Cardiac muscle cell (in vitro differentiated cells and primary cell): Measurements from ENCODE around the gene PCBD2. TPM values are rescaled to one million over a fixed set of nuclear protein-coding genes. Genes with fewer than 3 reads are reported as not detected.
"Not testable (repeated sequence)": the region's sequence is repeated elsewhere in the genome, so short reads cannot be mapped to it uniquely, and the experiment has no call there.

Source experiments
- DNase-seq, 2 donors: peaks; one replicate each; pipeline versions ENCODE4 v3.0.0 to v3.0.0-alpha.2; 2010 to 2017; ENCODE audit warnings: low read depth in 1 of 2, low spot score in 1 of 2
- H3K27ac ChIP-seq: fragments of 200-600 bp; sonication (generic); 2 replicates; pipeline ENCODE4 v1.5.1; 2016
- H3K27me3 ChIP-seq: fragments of 200-600 bp; sonication (generic); 2 replicates; pipeline ENCODE4 v1.6.0; 2016; ENCODE audit warnings: control low read depth
- H3K36me3 ChIP-seq: fragments of 200-600 bp; sonication (generic); 2 replicates; pipeline ENCODE4 v1.5.1; 2016; ENCODE audit warnings: control low read depth
- H3K4me1 ChIP-seq: fragments of 200-600 bp; sonication (generic); 2 replicates; pipeline ENCODE4 v1.8.1; 2017; ENCODE audit warnings: low read depth, mild to moderate bottlenecking, mixed run types
- H3K4me3 ChIP-seq: fragments of 200-600 bp; sonication (generic); 2 replicates; pipeline ENCODE4 v1.5.1; 2016; ENCODE audit warnings: mild to moderate bottlenecking
- H3K9me3 ChIP-seq: fragments of 200-600 bp; sonication (generic); 2 replicates; pipeline ENCODE4 v1.5.1; 2017; ENCODE audit warnings: low read depth, mild to moderate bottlenecking, control low read depth
- polyA plus RNA-seq: library from polyadenylated mRNA; unstranded; fragments of >200 nt; fragmentation: Nextera tagmentation; extraction: Ambion mirVana; gene quantifications from 2 replicates; pipeline ENCODE4 v1.2.1, GENCODE V29; 2016
- total RNA-seq: library from RNA; depleted of rRNA; stranded (reverse); fragments of >200 nt; gene quantifications from 2 replicates; pipeline ENCODE4 v1.2.3, GENCODE V29; 2016
- TF ChIP-seq, protein P1 (sequence below): IDR thresholded peaks from 2 replicates; pipeline ENCODE4 v1.5.1; 2012; ENCODE audit warnings: low read depth, mild to moderate bottlenecking, low read length

PCBD2 gene
- total and polyA plus RNA-seq, 2 experiments from 2014 or later = 9.8 to 15.3 TPM

GRCh38 chr5:134992148-134992547, 87.2 kb downstream of the PCBD2 start:
- no peaks in the 10 kb centered on the region for H3K4me1 ChIP-seq

GRCh38 chr5:134993161-134993560, 88.2 kb downstream of the PCBD2 start:
- Histone ChIP-seq H3K4me3 (no peak overlapping the region), H3K27me3 (no peaks in the 10 kb centered on the region), H3K4me1 (no peaks in the 10 kb centered on the region), H3K9me3 (no peaks in the 10 kb centered on the region), H3K27ac (no peak overlapping the region), H3K36me3 (no peaks in the 10 kb centered on the region)
- TF ChIP-seq, protein P1, sequence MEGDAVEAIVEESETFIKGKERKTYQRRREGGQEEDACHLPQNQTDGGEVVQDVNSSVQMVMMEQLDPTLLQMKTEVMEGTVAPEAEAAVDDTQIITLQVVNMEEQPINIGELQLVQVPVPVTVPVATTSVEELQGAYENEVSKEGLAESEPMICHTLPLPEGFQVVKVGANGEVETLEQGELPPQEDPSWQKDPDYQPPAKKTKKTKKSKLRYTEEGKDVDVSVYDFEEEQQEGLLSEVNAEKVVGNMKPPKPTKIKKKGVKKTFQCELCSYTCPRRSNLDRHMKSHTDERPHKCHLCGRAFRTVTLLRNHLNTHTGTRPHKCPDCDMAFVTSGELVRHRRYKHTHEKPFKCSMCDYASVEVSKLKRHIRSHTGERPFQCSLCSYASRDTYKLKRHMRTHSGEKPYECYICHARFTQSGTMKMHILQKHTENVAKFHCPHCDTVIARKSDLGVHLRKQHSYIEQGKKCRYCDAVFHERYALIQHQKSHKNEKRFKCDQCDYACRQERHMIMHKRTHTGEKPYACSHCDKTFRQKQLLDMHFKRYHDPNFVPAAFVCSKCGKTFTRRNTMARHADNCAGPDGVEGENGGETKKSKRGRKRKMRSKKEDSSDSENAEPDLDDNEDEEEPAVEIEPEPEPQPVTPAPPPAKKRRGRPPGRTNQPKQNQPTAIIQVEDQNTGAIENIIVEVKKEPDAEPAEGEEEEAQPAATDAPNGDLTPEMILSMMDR = no peak
- no peak for DNase-seq

More at GRCh38 chr5:134992148-134992547, 87.2 kb downstream of the PCBD2 start:
- H3K4me3 ChIP-seq = no peak overlapping the region
- H3K27ac ChIP-seq = no peak overlapping the region
- TF ChIP-seq, protein P1 = no peak
- DNase-seq = no peak
- no peaks in the 10 kb centered on the region for H3K9me3 ChIP-seq
- H3K27me3 ChIP-seq = no peaks in the 10 kb centered on the region
- no peaks in the 10 kb centered on the region for H3K36me3 ChIP-seq

DNA sequence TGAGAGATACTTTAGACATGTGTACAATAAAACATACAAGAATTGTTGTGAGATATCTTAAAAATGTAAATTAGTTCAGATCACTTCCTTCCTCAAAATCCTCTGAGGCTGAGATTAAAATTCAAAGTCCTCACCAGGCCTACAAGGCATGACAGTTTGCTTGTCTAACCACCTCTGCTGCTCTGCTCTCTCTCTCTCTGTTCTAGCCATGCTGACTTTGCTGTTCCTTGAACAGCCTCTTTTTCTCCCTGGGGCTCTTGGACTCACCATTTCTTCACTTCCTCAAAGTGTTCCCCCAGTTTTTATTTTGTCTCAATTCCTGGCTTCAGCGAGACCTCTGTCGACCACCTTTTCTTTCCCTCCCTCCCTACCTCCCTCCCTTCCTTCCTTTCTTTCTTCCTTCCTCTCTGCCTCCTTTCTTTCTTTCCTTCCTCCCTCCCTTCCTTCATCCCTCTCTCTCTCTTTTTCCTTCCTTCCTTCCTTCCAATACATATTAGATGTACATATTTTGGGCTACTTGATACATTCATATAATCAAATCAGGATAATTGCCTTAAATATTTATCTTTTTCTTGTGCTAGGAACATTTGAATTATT, 89.7 kb downstream of the PCBD2 start:
- no peak overlapping the region for H3K27ac ChIP-seq
- H3K4me1 ChIP-seq = no peaks in the 10 kb centered on the region
- no peak for DNase-seq
- H3K9me3 ChIP-seq = no peaks in the 10 kb centered on the region
- no peaks in the 10 kb centered on the region for H3K27me3 ChIP-seq
- H3K4me3 ChIP-seq = no peak overlapping the region
- H3K36me3 ChIP-seq = no peaks in the 10 kb centered on the region
- TF ChIP-seq, protein P1 = no peak

DNA sequence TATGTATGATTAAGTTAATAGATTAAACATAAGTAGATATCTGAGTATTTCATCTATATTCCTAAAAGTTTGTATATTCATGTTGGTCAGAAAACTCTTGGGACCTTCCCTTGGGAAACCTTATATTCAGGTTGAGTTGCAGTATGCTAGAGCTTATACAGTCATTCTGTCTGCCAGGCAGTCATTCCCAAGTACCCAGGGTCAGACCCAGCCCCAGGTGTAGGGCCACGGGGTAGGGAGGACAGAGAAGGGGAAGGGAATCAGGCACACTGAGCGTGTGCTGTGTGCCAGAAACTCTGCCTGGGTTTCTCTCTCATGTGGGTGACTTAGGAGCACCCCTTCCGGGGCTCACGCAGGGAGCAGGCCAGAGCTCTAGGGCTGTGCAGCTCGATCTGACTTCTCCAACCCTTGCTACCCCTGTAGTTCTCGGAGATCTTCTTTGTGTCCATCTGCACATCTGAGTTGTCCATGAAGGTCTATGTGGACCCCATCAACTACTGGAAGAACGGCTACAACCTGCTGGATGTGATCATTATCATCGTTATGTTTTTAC, 91.0 kb downstream of the PCBD2 start:
- no peaks in the 10 kb centered on the region for H3K36me3 ChIP-seq
- no peak overlapping the region for H3K4me3 ChIP-seq
- TF ChIP-seq, protein P1 = no peak
- no peaks in the 10 kb centered on the region for H3K9me3 ChIP-seq
- no peaks in the 10 kb centered on the region for H3K4me1 ChIP-seq
- H3K27ac ChIP-seq = no peak overlapping the region
- no peak for DNase-seq
- H3K27me3 ChIP-seq = no peaks in the 10 kb centered on the region

GRCh38 chr5:134997015-134997414, 92.1 kb downstream of the PCBD2 start:
- H3K4me3 ChIP-seq = no peak overlapping the region
- no peaks in the 10 kb centered on the region for H3K36me3 ChIP-seq
- TF ChIP-seq, protein P1 = no peak
- no peaks in the 10 kb centered on the region for H3K9me3 ChIP-seq
- no peaks in the 10 kb centered on the region for H3K27me3 ChIP-seq
- H3K27ac ChIP-seq = no peak overlapping the region
- DNase-seq = no peak
- no peaks in the 10 kb centered on the region for H3K4me1 ChIP-seq

DNA sequence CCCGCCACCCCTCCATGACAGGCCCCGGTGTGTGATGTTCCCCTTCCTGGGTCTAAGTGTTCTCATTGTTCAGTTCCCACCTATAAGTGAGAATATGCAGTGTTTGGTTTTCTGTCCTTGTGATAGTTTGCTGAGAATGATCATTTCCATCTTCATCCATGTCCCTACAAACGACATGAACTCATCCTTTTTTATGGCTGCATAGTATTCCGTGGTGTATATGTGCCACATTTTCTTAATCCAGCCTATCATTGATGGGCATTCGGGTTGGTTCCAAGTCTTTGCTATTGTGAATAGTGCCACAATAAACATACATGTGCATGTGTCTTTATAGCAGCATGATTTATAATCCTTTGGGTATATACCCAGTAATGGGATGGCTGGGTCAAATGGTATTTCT, 93.1 kb downstream of the PCBD2 start:
- H3K9me3 ChIP-seq, H3K27ac ChIP-seq, H3K36me3 ChIP-seq, H3K27me3 ChIP-seq, H3K4me1 ChIP-seq, H3K4me3 ChIP-seq, DNase-seq: not testable (repeated sequence)
